WTC11 (cell line): ENCODE data around the gene NADK2. TPM values are rescaled to one million over a fixed set of nuclear protein-coding genes. Genes with fewer than 3 reads are reported as not detected.

ENCODE experiments used
- ATAC-seq: fragments of 200-7000 bp; cut with Tn5 transposase; 2 replicates; pipeline ENCODE4 v1.10.0; 2021; ENCODE audit warnings: mild to moderate bottlenecking, moderate library complexity
- CTCF ChIA-PET: fragments of 300-600 bp; sonication (Branson Sonifier 250); formaldehyde crosslinking; loops from one replicate; lab custom pipeline; 2021; ENCODE audit warnings: antibody characterized with exemption; lab: Charles Lee
- POLR2A ChIA-PET: fragments of 350-600 bp; sonication (Branson Sonifier 250); formaldehyde crosslinking; loops from one replicate; lab custom pipeline; 2021; ENCODE audit warnings: antibody characterized with exemption; lab: Charles Lee
- DNase-seq: peaks from one replicate; pipeline ENCODE4 v3.0.0; 2021; ENCODE audit warnings: low spot score
- H3K27ac Mint-ChIP-seq: 2 replicates; pipeline ENCODE4 v1.8.0; 2021; ENCODE audit warnings: mixed read lengths
- H3K27me3 Mint-ChIP-seq: 2 replicates; pipeline ENCODE4 v1.8.0; 2021; ENCODE audit warnings: low read depth, mild to moderate bottlenecking, moderate library complexity, mixed read lengths
- H3K36me3 Mint-ChIP-seq: 2 replicates; pipeline ENCODE4 v1.8.0; 2021; ENCODE audit warnings: mixed read lengths
- H3K4me1 Mint-ChIP-seq: 2 replicates; pipeline ENCODE4 v1.8.0; 2022; ENCODE audit warnings: mixed read lengths
- H3K4me3 Mint-ChIP-seq: 2 replicates; pipeline ENCODE4 v1.8.0; 2021; ENCODE audit warnings: mild to moderate bottlenecking, moderate library complexity, mixed read lengths
- H3K9me3 Mint-ChIP-seq: 2 replicates; pipeline ENCODE4 v1.8.0; 2021; ENCODE audit warnings: mixed read lengths
- ATF2 ChIP-seq: sonication (generic); formaldehyde crosslinking; IDR thresholded peaks from 2 replicates; pipeline ENCODE4 v1.8.1; 2022; ENCODE audit warnings: low read depth, missing genetic modification reagents, borderline replicate concordance
- ELF4 ChIP-seq: sonication (generic); formaldehyde crosslinking; IDR thresholded peaks from 2 replicates; pipeline ENCODE4 v1.8.1; 2022; ENCODE audit warnings: low read depth, mild to moderate bottlenecking, moderate library complexity, missing genetic modification reagents
- EMX1 ChIP-seq: fragments of 250-450 bp; sonication (Bioruptor Pico); IDR thresholded peaks from 2 replicates; pipeline ENCODE4 v1.8.0; 2021; ENCODE audit warnings: mild to moderate bottlenecking
- FOXK1 ChIP-seq: sonication (generic); formaldehyde crosslinking; IDR thresholded peaks from 2 replicates; pipeline ENCODE4 v1.8.0; 2022; ENCODE audit warnings: mild to moderate bottlenecking, moderate library complexity, missing genetic modification reagents
- FOXP1 ChIP-seq: sonication (generic); formaldehyde crosslinking; IDR thresholded peaks from 2 replicates; pipeline ENCODE4 v1.8.0; 2022; ENCODE audit warnings: missing genetic modification reagents, mild to moderate bottlenecking, moderate library complexity, borderline replicate concordance
- FOXP4 ChIP-seq: sonication (generic); formaldehyde crosslinking; IDR thresholded peaks from 2 replicates; pipeline ENCODE4 v1.8.0; 2022; ENCODE audit warnings: mild to moderate bottlenecking, missing genetic modification reagents
- GRHL2 ChIP-seq: fragments of 250-450 bp; sonication (Bioruptor Pico); IDR thresholded peaks from 2 replicates; pipeline ENCODE4 v1.8.0; 2022; ENCODE audit warnings: mild to moderate bottlenecking, moderate library complexity; ENCODE audit not compliant: insufficient replicate concordance, severe bottlenecking
- IRF1 ChIP-seq: sonication (generic); formaldehyde crosslinking; IDR thresholded peaks from 2 replicates; pipeline ENCODE4 v1.8.0; 2023; ENCODE audit warnings: missing genetic modification reagents
- JUN ChIP-seq: sonication (generic); formaldehyde crosslinking; IDR thresholded peaks from 2 replicates; pipeline ENCODE4 v1.8.0; 2023; ENCODE audit warnings: mild to moderate bottlenecking, missing genetic modification reagents
- MXD4 ChIP-seq: fragments of 250-450 bp; sonication (Bioruptor Pico); IDR thresholded peaks from 2 replicates; pipeline ENCODE4 v1.8.0; 2021; ENCODE audit warnings: mild to moderate bottlenecking, moderate library complexity, borderline replicate concordance
- NFE2L1 ChIP-seq: sonication (generic); formaldehyde crosslinking; IDR thresholded peaks from 2 replicates; pipeline ENCODE4 v1.8.1; 2023; ENCODE audit warnings: missing genetic modification reagents
- NR1H2 ChIP-seq: sonication (generic); formaldehyde crosslinking; IDR thresholded peaks from 2 replicates; pipeline ENCODE4 v1.9.0; 2021; ENCODE audit warnings: mild to moderate bottlenecking, moderate library complexity, missing genetic modification reagents
- NR2C2 ChIP-seq: sonication (generic); formaldehyde crosslinking; IDR thresholded peaks from 2 replicates; pipeline ENCODE4 v1.8.0; 2022; ENCODE audit warnings: mild to moderate bottlenecking, missing genetic modification reagents
- RELA ChIP-seq: sonication (generic); formaldehyde crosslinking; IDR thresholded peaks from 2 replicates; pipeline ENCODE4 v1.8.1; 2022; ENCODE audit warnings: missing genetic modification reagents, mild to moderate bottlenecking, borderline replicate concordance
- TEAD4 ChIP-seq: sonication (generic); formaldehyde crosslinking; IDR thresholded peaks from 2 replicates; pipeline ENCODE4 v1.8.0; 2022; ENCODE audit warnings: mild to moderate bottlenecking, missing genetic modification reagents
- ZNF138 ChIP-seq: sonication (generic); formaldehyde crosslinking; conservative IDR thresholded peaks from 2 replicates; pipeline ENCODE4 v1.8.1; 2022; ENCODE audit warnings: mild to moderate bottlenecking, moderate library complexity, missing genetic modification reagents
- ZNF219 ChIP-seq: sonication (generic); formaldehyde crosslinking; IDR thresholded peaks from 2 replicates; pipeline ENCODE4 v1.8.0; 2023; ENCODE audit warnings: missing genetic modification reagents, mild to moderate bottlenecking, borderline replicate concordance
- ZNF396 ChIP-seq: fragments of 250-450 bp; sonication (Bioruptor Pico); IDR thresholded peaks from 2 replicates; pipeline ENCODE4 v1.8.0; 2021; ENCODE audit warnings: mild to moderate bottlenecking, moderate library complexity, borderline replicate concordance
- ZNF671 ChIP-seq: fragments of 250-450 bp; sonication (Bioruptor Pico); IDR thresholded peaks from 2 replicates; pipeline ENCODE4 v1.8.0; 2021; ENCODE audit warnings: mild to moderate bottlenecking
- total RNA-seq: library from RNA; stranded (reverse); gene quantifications from 3 replicates; pipeline ENCODE4 v1.2.3, GENCODE V29; 2021
- TF ChIP-seq, protein P1 (sequence below): sonication (generic); formaldehyde crosslinking; IDR thresholded peaks from 2 replicates; pipeline ENCODE4 v1.8.1; 2022; ENCODE audit warnings: mild to moderate bottlenecking, moderate library complexity, missing genetic modification reagents
- TF ChIP-seq, protein P2 (sequence below): sonication (generic); formaldehyde crosslinking; IDR thresholded peaks from 2 replicates; pipeline ENCODE4 v1.8.0; 2023; ENCODE audit warnings: mild to moderate bottlenecking, missing genetic modification reagents
- TF ChIP-seq, protein P3 (sequence below): fragments of 250-450 bp; sonication (Bioruptor Pico); IDR thresholded peaks from 2 replicates; pipeline ENCODE4 v2.1.2; 2022; ENCODE audit warnings: mild to moderate bottlenecking, moderate library complexity
- TF ChIP-seq, protein P4 (sequence below): fragments of 250-450 bp; sonication (Bioruptor Pico); IDR thresholded peaks from 2 replicates; pipeline ENCODE4 v1.9.0; 2021; ENCODE audit warnings: mild to moderate bottlenecking

NADK2 gene
- total RNA-seq, 1 experiment from 2014 or later = 11.7 TPM

- POLR2A ChIA-PET = no interaction called here
- peaks cover 6% of the 10 kb centered on the region for H3K27me3 Mint-ChIP-seq
Observed at GRCh38 chr5:36277521-36278176, 35.9 kb upstream of the NADK2 start.

DNA sequence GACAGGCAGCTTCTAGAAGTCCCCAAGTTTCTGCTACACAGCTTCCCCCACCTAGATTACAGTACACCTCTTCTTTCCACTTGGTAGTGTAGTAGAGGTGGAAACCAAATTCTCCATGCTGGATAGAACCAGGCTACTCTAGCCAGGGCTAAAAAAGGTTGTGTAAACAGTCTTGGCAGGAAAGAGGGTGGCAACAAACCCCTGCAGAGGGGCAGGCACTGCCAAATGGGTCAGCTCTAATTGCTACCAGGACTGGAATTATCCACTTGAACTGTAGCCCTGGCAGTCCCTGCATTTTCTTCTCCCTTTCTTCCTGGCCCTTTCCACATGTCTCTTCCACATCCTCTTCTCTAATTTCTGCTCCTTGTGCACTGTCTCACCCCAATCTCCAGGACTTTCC is 35.1 kb upstream of the NADK2 start:
- DNase-seq (no peak), ATAC-seq (no peak)
- no peak overlapping the region for H3K27ac Mint-ChIP-seq
- H3K4me1 Mint-ChIP-seq = peaks cover 17% of the 10 kb centered on the region
- H3K4me3 Mint-ChIP-seq = no peak overlapping the region
- H3K9me3 Mint-ChIP-seq = no peaks in the 10 kb centered on the region
- H3K36me3 Mint-ChIP-seq = no peaks in the 10 kb centered on the region
- ChIA-PET CTCF (no interaction called here), POLR2A (no interaction called here)
- H3K27me3 Mint-ChIP-seq = peaks cover 6% of the 10 kb centered on the region
- no peak for TF ChIP-seq NFE2L1 (CRISPR knock-in tag)
- TF ChIP-seq NR1H2 (CRISPR knock-in tag) = no peak
- TF ChIP-seq, protein P1, sequence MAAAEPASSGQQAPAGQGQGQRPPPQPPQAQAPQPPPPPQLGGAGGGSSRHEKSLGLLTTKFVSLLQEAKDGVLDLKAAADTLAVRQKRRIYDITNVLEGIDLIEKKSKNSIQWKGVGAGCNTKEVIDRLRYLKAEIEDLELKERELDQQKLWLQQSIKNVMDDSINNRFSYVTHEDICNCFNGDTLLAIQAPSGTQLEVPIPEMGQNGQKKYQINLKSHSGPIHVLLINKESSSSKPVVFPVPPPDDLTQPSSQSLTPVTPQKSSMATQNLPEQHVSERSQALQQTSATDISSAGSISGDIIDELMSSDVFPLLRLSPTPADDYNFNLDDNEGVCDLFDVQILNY (CRISPR knock-in tag) = no peak
- TF ChIP-seq, protein P2, sequence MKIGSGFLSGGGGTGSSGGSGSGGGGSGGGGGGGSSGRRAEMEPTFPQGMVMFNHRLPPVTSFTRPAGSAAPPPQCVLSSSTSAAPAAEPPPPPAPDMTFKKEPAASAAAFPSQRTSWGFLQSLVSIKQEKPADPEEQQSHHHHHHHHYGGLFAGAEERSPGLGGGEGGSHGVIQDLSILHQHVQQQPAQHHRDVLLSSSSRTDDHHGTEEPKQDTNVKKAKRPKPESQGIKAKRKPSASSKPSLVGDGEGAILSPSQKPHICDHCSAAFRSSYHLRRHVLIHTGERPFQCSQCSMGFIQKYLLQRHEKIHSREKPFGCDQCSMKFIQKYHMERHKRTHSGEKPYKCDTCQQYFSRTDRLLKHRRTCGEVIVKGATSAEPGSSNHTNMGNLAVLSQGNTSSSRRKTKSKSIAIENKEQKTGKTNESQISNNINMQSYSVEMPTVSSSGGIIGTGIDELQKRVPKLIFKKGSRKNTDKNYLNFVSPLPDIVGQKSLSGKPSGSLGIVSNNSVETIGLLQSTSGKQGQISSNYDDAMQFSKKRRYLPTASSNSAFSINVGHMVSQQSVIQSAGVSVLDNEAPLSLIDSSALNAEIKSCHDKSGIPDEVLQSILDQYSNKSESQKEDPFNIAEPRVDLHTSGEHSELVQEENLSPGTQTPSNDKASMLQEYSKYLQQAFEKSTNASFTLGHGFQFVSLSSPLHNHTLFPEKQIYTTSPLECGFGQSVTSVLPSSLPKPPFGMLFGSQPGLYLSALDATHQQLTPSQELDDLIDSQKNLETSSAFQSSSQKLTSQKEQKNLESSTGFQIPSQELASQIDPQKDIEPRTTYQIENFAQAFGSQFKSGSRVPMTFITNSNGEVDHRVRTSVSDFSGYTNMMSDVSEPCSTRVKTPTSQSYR (CRISPR knock-in tag) = no peak
- TF ChIP-seq FOXP4 (CRISPR knock-in tag) = no peak
- no peak for TF ChIP-seq ZNF396 (CRISPR knock-in tag)
- TF ChIP-seq ZNF138 (CRISPR knock-in tag) = no peak

More at GRCh38 chr5:36277521-36278176, 35.9 kb upstream of the NADK2 start:
- Mint-ChIP-seq H3K9me3 (no peaks in the 10 kb centered on the region), H3K4me1 (peaks cover 17% of the 10 kb centered on the region), H3K4me3 (no peak overlapping the region), H3K36me3 (no peaks in the 10 kb centered on the region), H3K27ac (no peak overlapping the region)
- ATAC-seq = no peak
- CTCF ChIA-PET = interaction anchor here (1.0 kb wide), 1 partner anchor 199 kb away, joined by 3 read pairs; no protein-coding TSS in a partner anchor
- DNase-seq = no peak
- no peak for TF ChIP-seq IRF1 (CRISPR knock-in tag)
- no peak for TF ChIP-seq GRHL2 (CRISPR knock-in tag)
- TF ChIP-seq, protein P3, sequence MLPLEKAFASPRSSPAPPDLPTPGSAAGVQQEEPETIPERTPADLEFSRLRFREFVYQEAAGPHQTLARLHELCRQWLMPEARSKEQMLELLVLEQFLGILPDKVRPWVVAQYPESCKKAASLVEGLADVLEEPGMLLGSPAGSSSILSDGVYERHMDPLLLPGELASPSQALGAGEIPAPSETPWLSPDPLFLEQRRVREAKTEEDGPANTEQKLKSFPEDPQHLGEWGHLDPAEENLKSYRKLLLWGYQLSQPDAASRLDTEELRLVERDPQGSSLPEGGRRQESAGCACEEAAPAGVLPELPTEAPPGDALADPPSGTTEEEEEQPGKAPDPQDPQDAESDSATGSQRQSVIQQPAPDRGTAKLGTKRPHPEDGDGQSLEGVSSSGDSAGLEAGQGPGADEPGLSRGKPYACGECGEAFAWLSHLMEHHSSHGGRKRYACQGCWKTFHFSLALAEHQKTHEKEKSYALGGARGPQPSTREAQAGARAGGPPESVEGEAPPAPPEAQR = no peak
- no peak for TF ChIP-seq FOXK1 (CRISPR knock-in tag)
- TF ChIP-seq FOXP1 (CRISPR knock-in tag) = no peak
- TF ChIP-seq ZNF671 (CRISPR knock-in tag) = no peak
- TF ChIP-seq MXD4 (CRISPR knock-in tag) = no peak
- TF ChIP-seq, protein P1 (CRISPR knock-in tag) = no peak
- TF ChIP-seq NR2C2 (CRISPR knock-in tag) = no peak
- TF ChIP-seq ELF4 (CRISPR knock-in tag) = no peak
- no peak for TF ChIP-seq NR1H2 (CRISPR knock-in tag)
- no peak for TF ChIP-seq ATF2 (CRISPR knock-in tag)
- TF ChIP-seq TEAD4 (CRISPR knock-in tag) = no peak
- TF ChIP-seq, protein P4, sequence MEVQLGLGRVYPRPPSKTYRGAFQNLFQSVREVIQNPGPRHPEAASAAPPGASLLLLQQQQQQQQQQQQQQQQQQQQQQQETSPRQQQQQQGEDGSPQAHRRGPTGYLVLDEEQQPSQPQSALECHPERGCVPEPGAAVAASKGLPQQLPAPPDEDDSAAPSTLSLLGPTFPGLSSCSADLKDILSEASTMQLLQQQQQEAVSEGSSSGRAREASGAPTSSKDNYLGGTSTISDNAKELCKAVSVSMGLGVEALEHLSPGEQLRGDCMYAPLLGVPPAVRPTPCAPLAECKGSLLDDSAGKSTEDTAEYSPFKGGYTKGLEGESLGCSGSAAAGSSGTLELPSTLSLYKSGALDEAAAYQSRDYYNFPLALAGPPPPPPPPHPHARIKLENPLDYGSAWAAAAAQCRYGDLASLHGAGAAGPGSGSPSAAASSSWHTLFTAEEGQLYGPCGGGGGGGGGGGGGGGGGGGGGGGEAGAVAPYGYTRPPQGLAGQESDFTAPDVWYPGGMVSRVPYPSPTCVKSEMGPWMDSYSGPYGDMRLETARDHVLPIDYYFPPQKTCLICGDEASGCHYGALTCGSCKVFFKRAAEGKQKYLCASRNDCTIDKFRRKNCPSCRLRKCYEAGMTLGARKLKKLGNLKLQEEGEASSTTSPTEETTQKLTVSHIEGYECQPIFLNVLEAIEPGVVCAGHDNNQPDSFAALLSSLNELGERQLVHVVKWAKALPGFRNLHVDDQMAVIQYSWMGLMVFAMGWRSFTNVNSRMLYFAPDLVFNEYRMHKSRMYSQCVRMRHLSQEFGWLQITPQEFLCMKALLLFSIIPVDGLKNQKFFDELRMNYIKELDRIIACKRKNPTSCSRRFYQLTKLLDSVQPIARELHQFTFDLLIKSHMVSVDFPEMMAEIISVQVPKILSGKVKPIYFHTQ (CRISPR knock-in tag) = no peak
- no peak for TF ChIP-seq JUN
- no peak for TF ChIP-seq RELA (CRISPR knock-in tag)
- no peak for TF ChIP-seq EMX1 (CRISPR knock-in tag)
- no peak for TF ChIP-seq ZNF219 (CRISPR knock-in tag)
